Suprapubic skin (tissue), 4 donors: Measurements from ENCODE around the gene ABCB1. TPM values are rescaled to one million over a fixed set of nuclear protein-coding genes. Genes with fewer than 3 reads are reported as not detected.
"Not testable (repeated sequence)": the region's sequence is repeated elsewhere in the genome, so short reads cannot be mapped to it uniquely, and the experiment has no call there.

ENCODE experiments used
- DNase-seq, 2 donors: peaks; one replicate each; pipeline ENCODE4 v3.0.0-alpha.2; 2019; ENCODE audit warnings: low spot score in 2 of 2
- H3K27ac ChIP-seq: fragments of 200-600 bp; sonication (generic); one replicate; pipeline ENCODE4 v1.5.1; 2019
- H3K27me3 ChIP-seq: fragments of 200-600 bp; sonication (generic); one replicate; pipeline ENCODE4 v1.5.1; 2019
- H3K36me3 ChIP-seq: fragments of 200-600 bp; sonication (generic); one replicate; pipeline ENCODE4 v1.5.1; 2019
- H3K4me1 ChIP-seq: fragments of 200-600 bp; sonication (generic); one replicate; pipeline ENCODE4 v1.5.1; 2019
- H3K4me3 ChIP-seq: fragments of 200-600 bp; sonication (generic); one replicate; pipeline ENCODE4 v1.5.1; 2019; ENCODE audit warnings: mild to moderate bottlenecking
- H3K9me3 ChIP-seq: fragments of 200-600 bp; sonication (generic); one replicate; pipeline ENCODE4 v1.5.1; 2019
- EP300 ChIP-seq: sonication (generic); formaldehyde crosslinking; IDR thresholded peaks from one replicate; pipeline ENCODE4 v1.6.1; 2017; ENCODE audit warnings: antibody characterized with exemption
- POLR2A ChIP-seq, 2 donors: fragments of 450-650 bp; IDR thresholded peaks; one replicate each; pipeline ENCODE4 v1.6.1; 2017; ENCODE audit warnings: antibody characterized with exemption in 2 of 2, mild to moderate bottlenecking in 2 of 2, moderate library complexity in 2 of 2
- POLR2AphosphoS5 ChIP-seq, 3 donors: sonication (generic); formaldehyde crosslinking; IDR thresholded peaks; one replicate each; pipeline ENCODE4 v1.6.1; 2017; ENCODE audit warnings: antibody characterized with exemption in 3 of 3
- WGBS: methylation state at CpG from one replicate; pipeline ENCODE4 v1.1.5; 2018; 5-methylcytosine and 5-hydroxymethylcytosine counted together
- total RNA-seq, 4 donors: library from RNA; depleted of rRNA; stranded (reverse); fragments of >200 nt; gene quantifications; one replicate each; pipeline ENCODE4 v1.1.0, GENCODE V29; 2016
- TF ChIP-seq, protein P1 (sequence below), 2 donors: fragments of 200-600 bp in 1 of 2; fragments of 450-650 bp in 1 of 2; sonication (generic) in 1 of 2; IDR thresholded peaks; one replicate each; pipeline ENCODE4 v1.5.1; 2016 to 2019; ENCODE audit warnings: antibody characterized with exemption in 2 of 2, mild to moderate bottlenecking in 1 of 2, moderate library complexity in 1 of 2

Gene ABCB1
- total RNA-seq, 4 donors from 2014 or later: 0.79 to 7.0 (median 3.9) TPM

DNA sequence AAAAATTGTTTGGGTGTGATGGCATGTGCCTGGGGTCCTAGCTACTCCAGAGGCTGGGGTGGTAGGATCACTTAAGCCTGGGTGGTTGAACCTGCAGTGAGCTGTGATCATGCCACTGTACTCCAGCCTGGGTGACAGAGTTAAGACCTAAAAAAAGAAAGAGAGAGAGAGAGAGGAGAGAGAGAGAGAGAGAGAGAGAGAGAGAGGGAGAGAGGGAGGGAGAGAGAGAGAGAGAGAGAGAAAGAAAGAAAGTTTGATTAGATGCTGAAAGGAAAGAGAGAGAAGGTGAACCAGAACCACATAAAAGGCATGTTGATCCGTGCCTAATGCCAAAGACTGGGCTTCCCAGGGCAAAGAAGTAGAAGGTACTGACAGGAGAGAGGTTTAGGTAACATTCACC lies 11.1 kb downstream of the ABCB1 start:
- WGBS: 79% methylated on average over 1 of the region's 1 CpG

GRCh38 chr7:87581723-87582122 lies 19.0 kb downstream of the ABCB1 start:
- Histone ChIP-seq H3K27ac (no peak overlapping the region), H3K27me3 (no peaks in the 10 kb centered on the region), H3K9me3 (no peaks in the 10 kb centered on the region), H3K4me3 (no peak overlapping the region), H3K4me1 (no peaks in the 10 kb centered on the region), H3K36me3 (no peaks in the 10 kb centered on the region)
- 46% methylated on average over 3 of the region's 3 CpGs for WGBS
- DNase-seq: no peak
- TF ChIP-seq POLR2A (IDR thresholded peaks at IDR 0.05) (no peak), POLR2AphosphoS5 (IDR thresholded peaks at IDR 0.05) (no peak), EP300 (no peak)
- TF ChIP-seq, protein P1, sequence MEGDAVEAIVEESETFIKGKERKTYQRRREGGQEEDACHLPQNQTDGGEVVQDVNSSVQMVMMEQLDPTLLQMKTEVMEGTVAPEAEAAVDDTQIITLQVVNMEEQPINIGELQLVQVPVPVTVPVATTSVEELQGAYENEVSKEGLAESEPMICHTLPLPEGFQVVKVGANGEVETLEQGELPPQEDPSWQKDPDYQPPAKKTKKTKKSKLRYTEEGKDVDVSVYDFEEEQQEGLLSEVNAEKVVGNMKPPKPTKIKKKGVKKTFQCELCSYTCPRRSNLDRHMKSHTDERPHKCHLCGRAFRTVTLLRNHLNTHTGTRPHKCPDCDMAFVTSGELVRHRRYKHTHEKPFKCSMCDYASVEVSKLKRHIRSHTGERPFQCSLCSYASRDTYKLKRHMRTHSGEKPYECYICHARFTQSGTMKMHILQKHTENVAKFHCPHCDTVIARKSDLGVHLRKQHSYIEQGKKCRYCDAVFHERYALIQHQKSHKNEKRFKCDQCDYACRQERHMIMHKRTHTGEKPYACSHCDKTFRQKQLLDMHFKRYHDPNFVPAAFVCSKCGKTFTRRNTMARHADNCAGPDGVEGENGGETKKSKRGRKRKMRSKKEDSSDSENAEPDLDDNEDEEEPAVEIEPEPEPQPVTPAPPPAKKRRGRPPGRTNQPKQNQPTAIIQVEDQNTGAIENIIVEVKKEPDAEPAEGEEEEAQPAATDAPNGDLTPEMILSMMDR (IDR thresholded peaks at IDR 0.05): no peak

More for the DNA sequence above, 11.1 kb downstream of the ABCB1 start:
- Histone ChIP-seq H3K36me3 (no peaks in the 10 kb centered on the region), H3K27me3 (no peaks in the 10 kb centered on the region), H3K27ac (no peak overlapping the region), H3K9me3 (no peaks in the 10 kb centered on the region), H3K4me3 (no peak overlapping the region), H3K4me1 (no peaks in the 10 kb centered on the region)
- TF ChIP-seq, protein P1 (IDR thresholded peaks at IDR 0.05): no peak
- TF ChIP-seq POLR2A (IDR thresholded peaks at IDR 0.05): no peak
- no peak for DNase-seq

GRCh38 chr7:87580636-87581035 lies 20.0 kb downstream of the ABCB1 start:
- H3K27ac ChIP-seq: no peak overlapping the region
- no peak overlapping the region for H3K4me3 ChIP-seq
- H3K36me3 ChIP-seq: no peaks in the 10 kb centered on the region
- no peaks in the 10 kb centered on the region for H3K9me3 ChIP-seq
- 93% methylated on average over 1 of the region's 1 CpG for WGBS
- no peak for DNase-seq
- TF ChIP-seq POLR2A (IDR thresholded peaks at IDR 0.05) (no peak), POLR2AphosphoS5 (IDR thresholded peaks at IDR 0.05) (no peak), EP300 (no peak)
- TF ChIP-seq, protein P1 (IDR thresholded peaks at IDR 0.05): no peak
- H3K27me3 ChIP-seq: no peaks in the 10 kb centered on the region
- no peaks in the 10 kb centered on the region for H3K4me1 ChIP-seq

DNA sequence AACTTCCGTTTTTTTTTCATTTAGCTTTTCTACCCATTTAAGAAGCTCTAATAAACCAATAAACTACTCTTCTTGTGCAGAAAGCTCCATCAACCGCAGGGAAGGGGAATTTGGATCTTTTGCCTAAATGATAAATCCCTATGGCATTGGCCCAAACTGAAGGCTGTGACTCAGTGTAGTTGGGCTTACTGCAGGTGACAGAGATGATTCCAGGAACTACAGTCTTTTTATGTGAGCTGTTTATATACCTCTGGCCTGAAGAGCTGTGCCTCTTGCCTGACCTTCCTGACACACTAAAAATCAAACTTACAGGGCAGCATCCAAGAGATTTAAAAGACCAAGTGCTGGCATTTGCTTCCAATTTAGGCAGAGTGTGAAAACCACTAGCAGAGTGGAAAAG lies 25.2 kb downstream of the ABCB1 start:
- Histone ChIP-seq H3K4me3 (no peak overlapping the region), H3K4me1 (no peaks in the 10 kb centered on the region), H3K27me3 (no peaks in the 10 kb centered on the region), H3K27ac (no peak overlapping the region), H3K36me3 (no peaks in the 10 kb centered on the region), H3K9me3 (no peaks in the 10 kb centered on the region)
- TF ChIP-seq EP300 (no peak), POLR2AphosphoS5 (IDR thresholded peaks at IDR 0.05) (no peak), POLR2A (IDR thresholded peaks at IDR 0.05) (no peak)
- TF ChIP-seq, protein P1 (IDR thresholded peaks at IDR 0.05): no peak
- 61% methylated on average over 2 of the region's 2 CpGs for WGBS
- no peak for DNase-seq

DNA sequence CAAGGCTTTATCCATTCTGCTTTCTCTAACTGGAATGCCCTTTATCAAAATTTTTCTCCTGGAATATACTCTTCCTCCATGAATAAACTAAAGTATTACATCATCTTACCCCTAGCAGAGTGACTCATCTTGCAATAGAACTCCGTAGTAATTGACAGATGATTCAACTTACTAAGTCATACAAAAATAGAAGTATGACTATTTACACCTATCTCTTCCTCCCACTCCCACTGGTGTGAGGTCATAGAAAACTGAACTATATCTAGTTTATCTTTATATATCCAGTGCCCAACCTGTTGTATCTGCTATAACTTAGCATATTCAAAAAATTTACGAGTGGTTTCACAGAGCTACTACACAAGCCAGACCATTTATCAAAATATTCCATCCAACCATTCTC lies 26.1 kb downstream of the ABCB1 start:
- Histone ChIP-seq H3K27ac (no peak overlapping the region), H3K4me1 (no peaks in the 10 kb centered on the region), H3K36me3 (no peaks in the 10 kb centered on the region), H3K4me3 (no peak overlapping the region), H3K27me3 (no peaks in the 10 kb centered on the region), H3K9me3 (no peaks in the 10 kb centered on the region)
- WGBS: 7% methylated on average over 2 of the region's 2 CpGs
- no peak for DNase-seq
- no peak for TF ChIP-seq POLR2A (IDR thresholded peaks at IDR 0.05)
- TF ChIP-seq POLR2AphosphoS5 (IDR thresholded peaks at IDR 0.05): no peak
- TF ChIP-seq EP300: no peak
- TF ChIP-seq, protein P1 (IDR thresholded peaks at IDR 0.05): no peak

- not testable (repeated sequence) for H3K27ac ChIP-seq, H3K36me3 ChIP-seq, H3K27me3 ChIP-seq, H3K9me3 ChIP-seq, H3K4me1 ChIP-seq, DNase-seq, H3K4me3 ChIP-seq
- WGBS: 83% methylated on average over 1 of the region's 1 CpG
Observed at GRCh38 chr7:87572513-87572912, 28.2 kb downstream of the ABCB1 start.
